Measurements from ENCODE around the gene IQCK. TPM values are rescaled to one million over a fixed set of nuclear protein-coding genes. Genes with fewer than 3 reads are reported as not detected.
A peak's percentile ranks its signal among the peaks of the same experiment; 100 is the strongest.

IQCK gene
- total RNA-seq, 1 donor, result 13.4 TPM

GRCh38 chr16:19896951-19897350, 178.9 kb downstream of the IQCK start:
- H3K4me3 ChIP-seq (ENCODE audit: low read depth, low read length), result no peak overlapping the region
- no peak for TF ChIP-seq CTCF (IDR thresholded peaks at IDR 0.05; ENCODE audit: insufficient read depth, low read depth, low read length)
- no peak for DNase-seq (ENCODE audit: low read depth)

GRCh38 chr16:19898166-19898565, 180.1 kb downstream of the IQCK start:
- TF ChIP-seq CTCF (IDR thresholded peaks at IDR 0.05; ENCODE audit: insufficient read depth, low read depth, low read length), result no peak
- no peak for DNase-seq (ENCODE audit: low read depth)
- H3K4me3 ChIP-seq (ENCODE audit: low read depth, low read length), result no peak overlapping the region

GRCh38 chr16:19898924-19899604, 181.0 kb downstream of the IQCK start:
- peak; percentile 56 for DNase-seq (ENCODE audit: low read depth)
- peak; percentile 89 for TF ChIP-seq CTCF (IDR thresholded peaks at IDR 0.05; ENCODE audit: insufficient read depth, low read depth, low read length)
- no peak overlapping the region for H3K4me3 ChIP-seq (ENCODE audit: low read depth, low read length)

GRCh38 chr16:19899605-19899955, 181.5 kb downstream of the IQCK start:
- H3K4me3 ChIP-seq (ENCODE audit: low read depth, low read length), result no peak overlapping the region
- DNase-seq (ENCODE audit: low read depth), result no peak
- TF ChIP-seq CTCF (IDR thresholded peaks at IDR 0.05; ENCODE audit: insufficient read depth, low read depth, low read length), result no peak

- DNase-seq (ENCODE audit: low read depth), result no peak
- no peak for TF ChIP-seq CTCF (IDR thresholded peaks at IDR 0.05; ENCODE audit: insufficient read depth, low read depth, low read length)
- no peak overlapping the region for H3K4me3 ChIP-seq (ENCODE audit: low read depth, low read length)
Observed at GRCh38 chr16:19901164-19901563, 183.1 kb downstream of the IQCK start.

GRCh38 chr16:19907161-19907992, 189.3 kb downstream of the IQCK start:
- no peak overlapping the region for H3K4me3 ChIP-seq (ENCODE audit: low read depth, low read length)
- peak; percentile 98 for TF ChIP-seq CTCF (IDR thresholded peaks at IDR 0.05; ENCODE audit: insufficient read depth, low read depth, low read length)
- DNase-seq (ENCODE audit: low read depth), result peak; percentile 64

Small RNA genes lying within 50 kb of the gene (small RNA-seq; reads per million reads assigned to genes)
- not detected for gene LARP7P2

Other genes starting within 250 kb of the IQCK start
- gene GDE1, start 196.2 kb upstream of the IQCK start, total RNA-seq, result 71.8 and 107 TPM in 2 replicates
- gene CCP110, start 194.3 kb upstream of the IQCK start, total RNA-seq, result 8.7 and 15.1 TPM in 2 replicates
- 65.1 and 67.4 TPM in 2 replicates for gene VPS35L, start 162.6 kb upstream of the IQCK start, total RNA-seq
- gene KNOP1, start within 50 bp of the IQCK start, total RNA-seq, result 16.8 and 17.3 TPM in 2 replicates
- gene GPRC5B, start 166.6 kb downstream of the IQCK start, total RNA-seq, result 12.6 and 21.6 TPM in 2 replicates

Measured in fibroblast of villous mesenchyme (primary cell).